Limb (tissue), 2 donors: ENCODE data around the gene SRGAP3.
A peak's percentile ranks its signal among the peaks of the same experiment; 100 is the strongest.

Experiments
- DNase-seq, 2 donors: peaks; one replicate each; pipeline ENCODE4 v3.0.0-alpha.2; 2016; ENCODE audit errors: extremely low spot score in 2 of 2

SRGAP3 gene

GRCh38 chr3:9064251-9064650, 185.2 kb downstream of the SRGAP3 start:
- no peak for DNase-seq

GRCh38 chr3:9062570-9062969, 186.9 kb downstream of the SRGAP3 start:
- no peak for DNase-seq

GRCh38 chr3:9061634-9062033, 187.8 kb downstream of the SRGAP3 start:
- no peak for DNase-seq

- no peak for DNase-seq
Measured at GRCh38 chr3:9059489-9060400, 189.7 kb downstream of the SRGAP3 start.

GRCh38 chr3:9056581-9056980, 192.9 kb downstream of the SRGAP3 start:
- DNase-seq = no peak

GRCh38 chr3:9047452-9048346, 201.7 kb downstream of the SRGAP3 start:
- DNase-seq = no peak

GRCh38 chr3:9045371-9045770, 204.1 kb downstream of the SRGAP3 start:
- no peak for DNase-seq

- DNase-seq = no peak
Measured at GRCh38 chr3:9043063-9043462, 206.4 kb downstream of the SRGAP3 start.

GRCh38 chr3:9041626-9042025, 207.8 kb downstream of the SRGAP3 start:
- DNase-seq = no peak

- no peak for DNase-seq
Measured at GRCh38 chr3:9040996-9041395, 208.4 kb downstream of the SRGAP3 start.

- DNase-seq = peak in 1 of 2 donors; percentile 67
Measured at GRCh38 chr3:9037144-9037711, 212.2 kb downstream of the SRGAP3 start.

- peak; percentile 59 to 66 for DNase-seq
Measured at GRCh38 chr3:9036404-9037131, 212.9 kb downstream of the SRGAP3 start.

- DNase-seq = no peak
Measured at GRCh38 chr3:9035961-9036360, 213.5 kb downstream of the SRGAP3 start.

GRCh38 chr3:9035473-9035872, 214.0 kb downstream of the SRGAP3 start:
- no peak for DNase-seq

- no peak for DNase-seq
Measured at GRCh38 chr3:9033867-9034266, 215.6 kb downstream of the SRGAP3 start.

- DNase-seq = no peak
Measured at GRCh38 chr3:9032231-9032777, 217.1 kb downstream of the SRGAP3 start.

GRCh38 chr3:9030034-9030433, 219.4 kb downstream of the SRGAP3 start:
- no peak for DNase-seq

GRCh38 chr3:9028134-9028533, 221.3 kb downstream of the SRGAP3 start:
- DNase-seq = peak; percentile 51 to 79

GRCh38 chr3:9026320-9027045, 223.0 kb downstream of the SRGAP3 start:
- DNase-seq = peak in 1 of 2 donors; percentile 76

- DNase-seq = no peak
Measured at GRCh38 chr3:9024341-9024740, 225.1 kb downstream of the SRGAP3 start.
